K562 (cell line): ENCODE data around the gene PRDX3. TPM values are rescaled to one million over a fixed set of nuclear protein-coding genes. Genes with fewer than 3 reads are reported as not detected.

Experiments used
- ATAC-seq: fragments of 200-7000 bp; cut with Tn5 transposase; 3 replicates; pipeline ENCODE4 v1.9.1; 2020; ENCODE audit warnings: moderate library complexity
- BruUV-seq: library from RNA; stranded (reverse); fragments of 400-500 nt; replicated peaks from 2 replicates; lab custom pipeline; 2021; lab: Mats Ljungman, UMichigan
- CTCF ChIA-PET: fragments of 300-600 bp; formaldehyde crosslinking; extraction: SDS; loops from one replicate; lab custom pipeline; 2021; ENCODE audit warnings: low intra/inter-chr PET ratio; lab: Yijun Ruan, JAX
- POLR2A ChIA-PET: fragments of 300-600, 350-650 bp; sonication (Branson Sonifier 250); formaldehyde crosslinking; extraction: SDS; loops from one replicate; lab custom pipeline; 2021; ENCODE audit warnings: antibody characterized with exemption, inconsistent platforms; lab: Yijun Ruan, JAX
- DNase-seq, 4 experiments: peaks; one replicate each; pipeline versions ENCODE4 v3.0.0 to v3.0.0-alpha.2; 2011 to 2018; ENCODE audit warnings: low spot score in 3 of 4, mixed read lengths in 3 of 4; ENCODE audit errors: extremely low read depth in 1 of 4
- FAIRE-seq: peaks from 2 replicates; lab custom pipeline; 2011; peaks lifted over from hg19 to GRCh38; lab: Jason Lieb, UNC
- H2AFZ ChIP-seq: 2 replicates; pipeline ENCODE4 v1.6.0; 2011; ENCODE audit warnings: low read depth, low read length, control low read depth, inconsistent platforms
- H3K27ac ChIP-seq: fragments of 200-600 bp; 3 replicates; pipeline ENCODE4 v1.8.0; 2011; ENCODE audit warnings: low read depth, mild to moderate bottlenecking, control low read depth, inconsistent platforms, low read length, moderate library complexity, mixed read lengths; ENCODE audit errors: extremely low read depth
- H3K27me3 ChIP-seq, 2 experiments: fragments of 300-600 bp in 1 of 2; 2 replicates in 1 of 2; 3 replicates in 1 of 2; pipeline versions ENCODE4 v1.6.0 to v1.8.0; 2011; ENCODE audit warnings: inconsistent platforms in 2 of 2, low read length in 2 of 2, mild to moderate bottlenecking in 1 of 2, mixed read lengths in 1 of 2, moderate library complexity in 1 of 2; ENCODE audit not compliant: control insufficient read depth in 2 of 2, insufficient read depth in 2 of 2
- H3K36me3 ChIP-seq: fragments of 300-600 bp; 3 replicates; pipeline ENCODE4 v1.8.0; 2011; ENCODE audit warnings: mild to moderate bottlenecking, low read length, inconsistent platforms; ENCODE audit not compliant: control insufficient read depth, insufficient read depth
- H3K4me1 ChIP-seq, 2 experiments: fragments of 200-600 bp in 1 of 2; replicated peaks in 1 of 2; 2 replicates in 1 of 2; 3 replicates in 1 of 2; pipeline versions ENCODE4 v1.5.1 to v1.8.0; 2011; ENCODE audit warnings: inconsistent platforms in 2 of 2, low read length in 2 of 2, mild to moderate bottlenecking in 1 of 2, mixed read lengths in 1 of 2, moderate library complexity in 1 of 2; ENCODE audit not compliant: control insufficient read depth in 2 of 2, insufficient read depth in 2 of 2
- H3K4me2 ChIP-seq: 2 replicates; pipeline ENCODE4 v1.6.1; 2011; ENCODE audit warnings: low read length, control low read depth, inconsistent platforms, mixed read lengths; ENCODE audit not compliant: insufficient read depth
- H3K4me3 ChIP-seq: fragments of 200-600 bp; sonication (generic), shearing (Covaris generic); 2 replicates; pipeline ENCODE4 v1.5.1; 2016; ENCODE audit warnings: control low read depth, inconsistent platforms
- H3K79me2 ChIP-seq: fragments of 200-600 bp; 3 replicates; pipeline ENCODE4 v1.8.0; 2011; ENCODE audit warnings: low read length, inconsistent platforms; ENCODE audit not compliant: control insufficient read depth, insufficient read depth
- H3K9ac ChIP-seq, 2 experiments: 2 replicates each; pipeline versions ENCODE4 v1.6.0 to v1.6.1; 2011; ENCODE audit warnings: low read depth in 2 of 2, low read length in 2 of 2, control low read depth in 1 of 2, inconsistent platforms in 1 of 2, mild to moderate bottlenecking in 1 of 2, mixed read lengths in 1 of 2; ENCODE audit not compliant: insufficient read depth in 1 of 2
- H3K9me1 ChIP-seq: one replicate; pipeline ENCODE4 v1.6.0; 2011; ENCODE audit warnings: inconsistent platforms, mild to moderate bottlenecking, low read length, moderate library complexity; ENCODE audit not compliant: control insufficient read depth, insufficient read depth
- H3K9me3 ChIP-seq: replicated peaks from 2 replicates; pipeline ENCODE4 v1.5.1; 2011; ENCODE audit warnings: low read depth, low read length, inconsistent platforms; ENCODE audit not compliant: control insufficient read depth, insufficient read depth
- H4K20me1 ChIP-seq: replicated peaks from 2 replicates; pipeline ENCODE4 v1.6.1; 2011; ENCODE audit warnings: low read length, inconsistent platforms, mixed read lengths; ENCODE audit not compliant: control insufficient read depth, insufficient read depth
- CREM ChIP-seq: IDR thresholded peaks from 2 replicates; pipeline ENCODE4 v1.6.1; 2014; ENCODE audit warnings: antibody characterized with exemption, low read depth
- DIDO1 ChIP-seq: fragments of 450-650 bp; IDR thresholded peaks from 2 replicates; pipeline ENCODE4 v1.6.1; 2016; ENCODE audit warnings: low read depth, missing biosample characterization, missing genetic modification characterization
- HDAC3 ChIP-seq: fragments of 450-650 bp; IDR thresholded peaks from 2 replicates; pipeline ENCODE4 v1.6.1; 2018; ENCODE audit warnings: borderline replicate concordance, mild to moderate bottlenecking, moderate library complexity; ENCODE audit not compliant: partially characterized antibody
- NCOA2 ChIP-seq, 2 experiments: fragments of 450-650 bp; IDR thresholded peaks; 2 replicates each; pipeline ENCODE4 v1.6.1; 2018; ENCODE audit warnings: mild to moderate bottlenecking in 2 of 2, moderate library complexity in 1 of 2; ENCODE audit not compliant: partially characterized antibody in 2 of 2
- NCOR1 ChIP-seq: fragments of 450-650 bp; IDR thresholded peaks from 2 replicates; pipeline ENCODE4 v1.6.1; 2016; ENCODE audit warnings: mild to moderate bottlenecking, moderate library complexity
- NFXL1 ChIP-seq: fragments of 450-650 bp; formaldehyde crosslinking; IDR thresholded peaks from 2 replicates; pipeline ENCODE4 v1.4.0; 2021; ENCODE audit warnings: mild to moderate bottlenecking
- PTBP1 ChIP-seq: fragments of 200-400 bp; formaldehyde crosslinking; IDR thresholded peaks from 2 replicates; pipeline ENCODE4 v1.6.1; 2017; ENCODE audit warnings: low read depth, low read length
- RBM22 ChIP-seq: fragments of 200-400 bp; formaldehyde crosslinking; IDR thresholded peaks from 2 replicates; pipeline ENCODE4 v1.6.1; 2018; ENCODE audit warnings: low read length, low read depth; ENCODE audit not compliant: poor library complexity, severe bottlenecking
- TEAD2 ChIP-seq: fragments of 450-650 bp; IDR thresholded peaks from 2 replicates; pipeline ENCODE4 v1.6.1; 2016; ENCODE audit warnings: missing genetic modification characterization, control low read depth, missing compliant biosample characterization
- ZFP1 ChIP-seq: fragments of 450-650 bp; formaldehyde crosslinking; IDR thresholded peaks from 2 replicates; pipeline ENCODE4 v1.4.0; 2020; ENCODE audit warnings: mild to moderate bottlenecking, mixed read lengths
- ZNF282 ChIP-seq: sonication (generic); formaldehyde crosslinking; IDR thresholded peaks from 2 replicates; pipeline ENCODE4 v1.8.1; 2023; ENCODE audit warnings: missing genetic modification reagents
- ZNF384 ChIP-seq: IDR thresholded peaks from 2 replicates; pipeline ENCODE4 v1.6.1; 2012; ENCODE audit warnings: low read depth, low read length, improper control_type of control experiment
- ZNF586 ChIP-seq: fragments of 450-650 bp; formaldehyde crosslinking; conservative IDR thresholded peaks from 2 replicates; pipeline ENCODE4 v1.4.0; 2020; ENCODE audit warnings: mild to moderate bottlenecking, moderate library complexity
- ZNF77 ChIP-seq: fragments of 250-450 bp; sonication (Bioruptor Pico); IDR thresholded peaks from 2 replicates; pipeline ENCODE4 v1.5.0; 2020
- WGBS: fragments of 100-300 bp; shearing (Covaris generic); methylation state at CpG from one replicate; pipeline ENCODE4 v1.1.6; 2016; ENCODE audit warnings: low coverage, mixed read lengths; ENCODE audit not compliant: insufficient coverage; ENCODE audit errors: missing lambda C conversion rate; 5-methylcytosine and 5-hydroxymethylcytosine counted together
- in situ Hi-C: fragments of 300-500 bp; cut with MboI; formaldehyde crosslinking; loops from 4 replicates; pipeline ENCODE4 v1.15.0; 2018; ENCODE audit warnings: inconsistent platforms, mixed read lengths
- intact Hi-C: fragments of 100-400 bp; cut with micrococcal nuclease; formaldehyde crosslinking; loops from 2 replicates; pipeline ENCODE4 v1.14.2; 2022
- polyA plus RNA-seq, 8 experiments: library from polyadenylated mRNA; depleted of rRNA in 4 of 8; stranded (reverse) in 5 of 8; unstranded in 3 of 8; fragments of >200 nt; fragmentation: Nextera tagmentation in 2 of 8; fragmentation: Illumina TruSeq in 1 of 8; extraction: Ambion mirVana in 2 of 8; extraction: Trizol in 1 of 8; gene quantifications; 2 replicates each; pipeline versions ENCODE4 v1.2.1 to v1.2.3, GENCODE V29; 2011 to 2014; ENCODE audit warnings: inconsistent platforms in 1 of 8, missing spikeins in 1 of 8
- total RNA-seq, 7 experiments: library from RNA; depleted of rRNA in 6 of 7; stranded (reverse); fragments of >200 nt in 6 of 7; fragmentation: Illumina TruSeq in 2 of 7; extraction: Trizol in 2 of 7; gene quantifications; 2 replicates each; pipeline versions ENCODE4 v1.2.1 to v1.2.3, GENCODE V29; 2011 to 2021; ENCODE audit warnings: low replicate concordance in 1 of 7
- TF ChIP-seq, protein P1 (sequence below): fragments of 250-450 bp; sonication (Bioruptor Pico); IDR thresholded peaks from 2 replicates; pipeline ENCODE4 v1.8.0; 2021; ENCODE audit warnings: moderate library complexity, mild to moderate bottlenecking, inconsistent platforms
- TF ChIP-seq, protein P2 (sequence below): fragments of 200-800 bp; sonication (Bioruptor generic); IDR thresholded peaks from 2 replicates; pipeline ENCODE4 v1.6.1; 2016; ENCODE audit warnings: missing genetic modification characterization, missing compliant biosample characterization
- TF ChIP-seq, protein P3 (sequence below): fragments of 450-650 bp; formaldehyde crosslinking; IDR thresholded peaks from 2 replicates; pipeline ENCODE4 v1.4.0; 2022; ENCODE audit warnings: missing genetic modification characterization

Gene PRDX3
- total and polyA plus RNA-seq, 9 of the 15 experiments (the other 6 are each of a cell fraction or from before 2014, with no cell fraction given) = 122 to 994 (median 173) TPM

DNA sequence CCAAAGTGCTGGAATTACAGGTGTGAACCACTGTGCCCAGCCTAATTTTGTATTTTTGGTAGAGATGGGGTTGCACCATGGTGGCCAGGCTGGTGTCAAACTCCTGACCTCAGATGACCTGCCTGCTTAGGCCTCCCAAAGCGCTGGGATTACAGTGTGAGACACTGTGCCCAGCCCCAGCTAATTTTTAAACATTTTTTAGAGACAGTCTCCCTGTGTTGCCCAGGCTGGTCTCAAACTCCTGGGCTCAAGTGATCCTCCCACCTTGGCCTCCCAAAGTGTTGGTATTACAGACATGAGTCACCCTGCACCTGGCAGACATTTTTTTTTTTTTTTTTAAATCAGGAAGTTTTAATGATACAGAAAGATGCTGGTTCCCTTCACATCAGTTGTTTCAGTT lies 59.2 kb downstream of the PRDX3 start:
- DNase-seq = no peak
- TF ChIP-seq ZNF384 = no peak
- TF ChIP-seq RBM22 = no peak
- no peak for TF ChIP-seq ZNF282 (CRISPR knock-in tag)
- TF ChIP-seq, protein P1, sequence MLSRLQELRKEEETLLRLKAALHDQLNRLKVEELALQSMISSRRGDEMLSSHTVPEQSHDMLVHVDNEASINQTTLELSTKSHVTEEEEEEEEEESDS (CRISPR knock-in tag) = no peak
- no peak for TF ChIP-seq HDAC3
- TF ChIP-seq ZNF77 (CRISPR knock-in tag) = no peak
- no peak for TF ChIP-seq DIDO1 (tag)
- no peak for TF ChIP-seq CREM
- TF ChIP-seq NCOA2 (IDR thresholded peaks at IDR 0.05; ENCODE audit: partially characterized antibody in 2 of 2) = no peak
- TF ChIP-seq ZNF586 (CRISPR knock-in tag) = no peak
- TF ChIP-seq, protein P2, sequence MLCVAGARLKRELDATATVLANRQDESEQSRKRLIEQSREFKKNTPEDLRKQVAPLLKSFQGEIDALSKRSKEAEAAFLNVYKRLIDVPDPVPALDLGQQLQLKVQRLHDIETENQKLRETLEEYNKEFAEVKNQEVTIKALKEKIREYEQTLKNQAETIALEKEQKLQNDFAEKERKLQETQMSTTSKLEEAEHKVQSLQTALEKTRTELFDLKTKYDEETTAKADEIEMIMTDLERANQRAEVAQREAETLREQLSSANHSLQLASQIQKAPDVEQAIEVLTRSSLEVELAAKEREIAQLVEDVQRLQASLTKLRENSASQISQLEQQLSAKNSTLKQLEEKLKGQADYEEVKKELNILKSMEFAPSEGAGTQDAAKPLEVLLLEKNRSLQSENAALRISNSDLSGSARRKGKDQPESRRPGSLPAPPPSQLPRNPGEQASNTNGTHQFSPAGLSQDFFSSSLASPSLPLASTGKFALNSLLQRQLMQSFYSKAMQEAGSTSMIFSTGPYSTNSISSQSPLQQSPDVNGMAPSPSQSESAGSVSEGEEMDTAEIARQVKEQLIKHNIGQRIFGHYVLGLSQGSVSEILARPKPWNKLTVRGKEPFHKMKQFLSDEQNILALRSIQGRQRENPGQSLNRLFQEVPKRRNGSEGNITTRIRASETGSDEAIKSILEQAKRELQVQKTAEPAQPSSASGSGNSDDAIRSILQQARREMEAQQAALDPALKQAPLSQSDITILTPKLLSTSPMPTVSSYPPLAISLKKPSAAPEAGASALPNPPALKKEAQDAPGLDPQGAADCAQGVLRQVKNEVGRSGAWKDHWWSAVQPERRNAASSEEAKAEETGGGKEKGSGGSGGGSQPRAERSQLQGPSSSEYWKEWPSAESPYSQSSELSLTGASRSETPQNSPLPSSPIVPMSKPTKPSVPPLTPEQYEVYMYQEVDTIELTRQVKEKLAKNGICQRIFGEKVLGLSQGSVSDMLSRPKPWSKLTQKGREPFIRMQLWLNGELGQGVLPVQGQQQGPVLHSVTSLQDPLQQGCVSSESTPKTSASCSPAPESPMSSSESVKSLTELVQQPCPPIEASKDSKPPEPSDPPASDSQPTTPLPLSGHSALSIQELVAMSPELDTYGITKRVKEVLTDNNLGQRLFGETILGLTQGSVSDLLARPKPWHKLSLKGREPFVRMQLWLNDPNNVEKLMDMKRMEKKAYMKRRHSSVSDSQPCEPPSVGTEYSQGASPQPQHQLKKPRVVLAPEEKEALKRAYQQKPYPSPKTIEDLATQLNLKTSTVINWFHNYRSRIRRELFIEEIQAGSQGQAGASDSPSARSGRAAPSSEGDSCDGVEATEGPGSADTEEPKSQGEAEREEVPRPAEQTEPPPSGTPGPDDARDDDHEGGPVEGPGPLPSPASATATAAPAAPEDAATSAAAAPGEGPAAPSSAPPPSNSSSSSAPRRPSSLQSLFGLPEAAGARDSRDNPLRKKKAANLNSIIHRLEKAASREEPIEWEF = no peak
- no peak for TF ChIP-seq ZFP1
- TF ChIP-seq, protein P3, sequence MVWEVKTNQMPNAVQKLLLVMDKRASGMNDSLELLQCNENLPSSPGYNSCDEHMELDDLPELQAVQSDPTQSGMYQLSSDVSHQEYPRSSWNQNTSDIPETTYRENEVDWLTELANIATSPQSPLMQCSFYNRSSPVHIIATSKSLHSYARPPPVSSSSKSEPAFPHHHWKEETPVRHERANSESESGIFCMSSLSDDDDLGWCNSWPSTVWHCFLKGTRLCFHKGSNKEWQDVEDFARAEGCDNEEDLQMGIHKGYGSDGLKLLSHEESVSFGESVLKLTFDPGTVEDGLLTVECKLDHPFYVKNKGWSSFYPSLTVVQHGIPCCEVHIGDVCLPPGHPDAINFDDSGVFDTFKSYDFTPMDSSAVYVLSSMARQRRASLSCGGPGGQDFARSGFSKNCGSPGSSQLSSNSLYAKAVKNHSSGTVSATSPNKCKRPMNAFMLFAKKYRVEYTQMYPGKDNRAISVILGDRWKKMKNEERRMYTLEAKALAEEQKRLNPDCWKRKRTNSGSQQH (CRISPR knock-in tag) = no peak
- TF ChIP-seq TEAD2 = no peak
- no peak for TF ChIP-seq PTBP1
- TF ChIP-seq NFXL1 = no peak
- no peak for TF ChIP-seq NCOR1
- TF ChIP-seq, all 486 proteins: peak for 0
- FAIRE-seq (no peak), ATAC-seq (no peak)
- H3K4me2 ChIP-seq = no peak overlapping the region
- H4K20me1 ChIP-seq = no peaks in the 10 kb centered on the region
- peaks cover 10% of the 10 kb centered on the region; the same call in 1 of the 3 replicates for H3K36me3 ChIP-seq
- BruUV-seq = no TSS peak
- WGBS = 55% methylated on average over 1 of the region's 1 CpG
- peaks cover 0 to 7% of the 10 kb centered on the region in 2 experiments; a peak in 2 of 5 replicates for H3K4me1 ChIP-seq
- no peak overlapping the region for H3K9ac ChIP-seq
- H3K27ac ChIP-seq = no peak overlapping the region
- in situ Hi-C loops (no loop called here), intact Hi-C loops (no loop called here)
- no peaks in the 10 kb centered on the region for H3K9me3 ChIP-seq
- no peak overlapping the region for H2AFZ ChIP-seq
- no peaks in the 10 kb centered on the region for H3K27me3 ChIP-seq
- ChIA-PET POLR2A (interaction anchor here (0.8 to 1.8 kb wide), 3 partner anchors 12 to 190 kb away, joined by 3 to 8 read pairs (median 3); no protein-coding TSS in a partner anchor), CTCF (no interaction called here)
- H3K4me3 ChIP-seq = no peak overlapping the region
- no peaks in the 10 kb centered on the region for H3K9me1 ChIP-seq
- H3K79me2 ChIP-seq = no peaks in the 10 kb centered on the region
